ENCODE data around the gene NLK. TPM values are rescaled to one million over a fixed set of nuclear protein-coding genes. Genes with fewer than 3 reads are reported as not detected.
"Not testable (repeated sequence)": the region's sequence is repeated elsewhere in the genome, so short reads cannot be mapped to it uniquely, and the experiment has no call there.

NLK gene
- total RNA-seq, 2 experiments from 2014 or later = 8.7 to 8.8 TPM

GRCh38 chr17:28232966-28233870, 190.7 kb downstream of the NLK start:
- not testable (repeated sequence) for DNase-seq; H3K27ac Mint-ChIP-seq; H3K36me3 Mint-ChIP-seq (ENCODE audit: low read depth); H3K4me1 Mint-ChIP-seq (ENCODE audit: low read depth); H3K9me3 Mint-ChIP-seq; H3K4me3 Mint-ChIP-seq
- peaks cover 27% of the 10 kb centered on the region for H3K27me3 Mint-ChIP-seq (ENCODE audit: low read depth)
- intact Hi-C loops (cut with micrococcal nuclease) = loop anchor here (2.0 to 5.0 kb wide), 2 partner anchors 84 to 184 kb away; partner anchors contain the start of gene TMEM97
- CTCF ChIA-PET = interaction anchor here (0.6 to 1.9 kb wide), 11 partner anchors 14 to 184 kb away, joined by 3 to 7 read pairs (median 4); partner anchors contain the start of gene TNFAIP1

DNA sequence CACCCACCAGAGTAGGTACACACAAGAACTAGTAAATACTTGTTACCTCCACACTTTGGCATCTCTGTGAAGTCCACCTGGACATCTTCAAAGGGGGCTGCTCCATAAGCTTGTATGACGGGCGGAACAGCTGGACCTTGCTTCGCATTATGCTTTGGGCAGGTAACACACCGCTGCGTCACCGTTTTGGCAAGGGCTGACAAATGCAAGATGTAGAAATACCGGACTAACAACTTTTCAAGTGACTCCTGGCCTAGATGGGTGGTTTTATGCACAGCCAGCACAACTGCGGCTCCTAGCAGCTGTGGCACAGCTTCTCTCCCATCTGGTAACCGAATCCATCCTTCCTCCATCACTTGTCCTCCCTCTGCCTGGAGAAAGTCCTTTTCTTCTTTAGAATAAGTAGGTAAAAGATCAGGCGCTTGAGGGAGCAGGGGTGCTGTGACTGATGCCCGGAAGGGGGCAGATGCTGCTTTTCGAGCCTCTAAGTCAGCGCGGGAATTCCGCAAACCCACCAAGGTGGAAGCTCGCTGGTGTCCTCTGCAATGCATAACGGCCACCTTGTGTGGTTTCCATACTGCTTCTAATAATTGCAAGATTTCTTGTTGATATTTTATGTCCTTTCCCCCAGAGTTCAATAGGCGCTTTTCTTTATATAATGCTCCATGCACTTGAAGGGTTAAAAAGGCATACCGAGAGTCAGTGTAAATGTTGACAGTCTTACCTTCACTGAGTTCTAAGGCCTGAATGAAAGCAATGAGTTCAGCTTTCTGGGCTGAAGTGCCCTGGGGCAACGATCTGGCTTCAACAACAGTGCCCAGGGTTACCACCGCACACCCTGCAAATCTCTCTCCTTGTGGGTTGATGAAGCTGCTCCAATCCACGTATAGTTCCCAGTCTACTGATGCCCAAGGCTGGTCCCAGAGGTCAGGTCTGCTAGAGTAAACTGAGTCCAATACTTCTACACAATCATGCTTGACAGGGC, 191.7 kb downstream of the NLK start:
- H3K36me3 Mint-ChIP-seq (ENCODE audit: low read depth) = not testable (repeated sequence)

GRCh38 chr17:28235066-28235700, 192.7 kb downstream of the NLK start:
- H3K27ac Mint-ChIP-seq; H3K4me3 Mint-ChIP-seq; DNase-seq; intact Hi-C loops (cut with micrococcal nuclease); H3K9me3 Mint-ChIP-seq; H3K36me3 Mint-ChIP-seq (ENCODE audit: low read depth); H3K4me1 Mint-ChIP-seq (ENCODE audit: low read depth): not testable (repeated sequence)
- peaks cover 12% of the 10 kb centered on the region for H3K27me3 Mint-ChIP-seq (ENCODE audit: low read depth)
- CTCF ChIA-PET = interaction anchor here (0.6 to 1.1 kb wide), 4 partner anchors 16 to 182 kb away, joined by 3 to 5 read pairs (median 4); no protein-coding TSS in a partner anchor

More for the DNA sequence above, 191.7 kb downstream of the NLK start:
- H3K4me3 Mint-ChIP-seq; DNase-seq; H3K27ac Mint-ChIP-seq; H3K4me1 Mint-ChIP-seq (ENCODE audit: low read depth); H3K9me3 Mint-ChIP-seq: not testable (repeated sequence)
- CTCF ChIA-PET = interaction anchor here (0.6 to 1.9 kb wide), 11 partner anchors 13 to 183 kb away, joined by 3 to 7 read pairs (median 4); partner anchors contain the start of gene TNFAIP1
- intact Hi-C loops (cut with micrococcal nuclease) = loop anchor here (2.0 to 5.0 kb wide), 2 partner anchors 83 to 183 kb away; partner anchors contain the start of gene TMEM97
- peaks cover 20% of the 10 kb centered on the region for H3K27me3 Mint-ChIP-seq (ENCODE audit: low read depth)

DNA sequence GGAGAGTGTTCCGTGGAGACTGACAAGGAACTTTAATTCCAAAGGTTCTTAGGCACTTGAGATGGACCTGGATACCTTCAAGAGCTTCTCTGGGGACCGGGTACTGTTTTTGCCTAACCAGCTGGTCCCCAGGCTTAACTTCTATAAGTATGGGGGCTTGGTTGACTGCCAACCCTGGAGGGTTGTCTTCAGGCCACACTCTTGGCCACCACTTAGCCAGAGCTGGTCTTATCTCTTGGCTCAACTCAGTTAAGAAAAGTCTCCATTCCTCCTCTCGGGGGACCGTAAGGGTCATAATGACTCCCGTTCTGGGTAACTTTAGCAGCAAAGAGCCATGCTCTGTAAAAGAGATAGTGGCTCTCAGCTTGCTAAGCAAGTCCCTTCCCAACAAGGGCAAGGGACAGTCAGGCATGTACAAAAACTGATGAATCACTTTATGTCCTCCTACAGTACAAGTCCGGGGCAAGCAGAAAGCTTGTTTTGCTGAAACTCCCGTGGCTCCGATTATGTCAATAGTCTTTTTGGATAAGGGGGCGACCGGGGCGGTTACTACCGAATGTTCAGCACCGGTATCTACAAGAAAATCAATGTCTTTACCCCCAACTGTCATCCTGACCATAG, 193.7 kb downstream of the NLK start:
- H3K27ac Mint-ChIP-seq; intact Hi-C loops (cut with micrococcal nuclease): not testable (repeated sequence)
- CTCF ChIA-PET = interaction anchor here (1.1 kb wide), 1 partner anchor 14 kb away, joined by 5 read pairs; no protein-coding TSS in a partner anchor

GRCh38 chr17:28238547-28239270, 196.2 kb downstream of the NLK start:
- H3K9me3 Mint-ChIP-seq; H3K27ac Mint-ChIP-seq; CTCF ChIA-PET; DNase-seq; intact Hi-C loops (cut with micrococcal nuclease); H3K27me3 Mint-ChIP-seq (ENCODE audit: low read depth); H3K4me3 Mint-ChIP-seq; H3K4me1 Mint-ChIP-seq (ENCODE audit: low read depth); H3K36me3 Mint-ChIP-seq (ENCODE audit: low read depth): not testable (repeated sequence)

More for the DNA sequence above, 193.7 kb downstream of the NLK start:
- not testable (repeated sequence) for H3K9me3 Mint-ChIP-seq; H3K27me3 Mint-ChIP-seq (ENCODE audit: low read depth); DNase-seq; H3K36me3 Mint-ChIP-seq (ENCODE audit: low read depth); H3K4me3 Mint-ChIP-seq; H3K4me1 Mint-ChIP-seq (ENCODE audit: low read depth)

GRCh38 chr17:28239271-28239624, 196.8 kb downstream of the NLK start:
- Mint-ChIP-seq H3K27ac (no peak overlapping the region), H3K4me3 (no peak overlapping the region), H3K36me3 (ENCODE audit: low read depth) (no peaks in the 10 kb centered on the region), H3K27me3 (ENCODE audit: low read depth) (no peaks in the 10 kb centered on the region), H3K9me3 (no peaks in the 10 kb centered on the region), H3K4me1 (ENCODE audit: low read depth) (no peaks in the 10 kb centered on the region)
- intact Hi-C loops (cut with micrococcal nuclease) = no loop called here
- CTCF ChIA-PET = interaction anchor here (1.5 kb wide), 1 partner anchor 117 kb away, joined by 5 read pairs; the partner anchor contains the start of gene POLDIP2
- DNase-seq = no peak

GRCh38 chr17:28240688-28241340, 198.3 kb downstream of the NLK start:
- Mint-ChIP-seq H3K27me3 (ENCODE audit: low read depth) (no peaks in the 10 kb centered on the region), H3K4me1 (ENCODE audit: low read depth) (no peaks in the 10 kb centered on the region), H3K27ac (no peak overlapping the region), H3K4me3 (no peak overlapping the region), H3K9me3 (no peaks in the 10 kb centered on the region), H3K36me3 (ENCODE audit: low read depth) (no peaks in the 10 kb centered on the region)
- CTCF ChIA-PET = interaction anchor here (0.6 to 1.5 kb wide), 2 partner anchors 68 to 116 kb away, joined by 3 to 5 read pairs; partner anchors contain the start of gene POLDIP2
- DNase-seq = no peak
- intact Hi-C loops (cut with micrococcal nuclease) = no loop called here

DNA sequence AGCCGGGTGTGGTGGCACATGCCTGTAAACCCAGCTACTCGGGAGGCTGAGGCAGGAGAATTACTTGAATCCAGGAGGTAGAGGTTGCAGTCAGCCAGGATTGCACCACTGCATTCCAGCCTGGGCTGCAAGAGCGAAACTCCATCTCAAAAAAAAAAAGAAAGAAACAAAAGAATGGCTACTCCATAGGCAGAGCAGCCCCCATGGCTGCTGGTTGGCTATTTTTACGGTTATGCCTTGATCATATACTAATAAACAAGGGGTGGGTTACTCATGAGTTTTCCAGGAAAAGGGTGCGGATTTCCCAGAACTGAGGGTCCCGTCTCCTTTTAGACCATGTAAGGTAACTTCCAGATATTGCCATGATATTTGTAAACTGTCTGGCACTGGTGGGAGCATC, 200.3 kb downstream of the NLK start:
- H3K9me3 Mint-ChIP-seq = no peaks in the 10 kb centered on the region
- H3K4me3 Mint-ChIP-seq = no peak overlapping the region
- intact Hi-C loops (cut with micrococcal nuclease) = no loop called here
- no peaks in the 10 kb centered on the region for H3K27me3 Mint-ChIP-seq (ENCODE audit: low read depth)
- H3K27ac Mint-ChIP-seq = no peak overlapping the region
- CTCF ChIA-PET = interaction anchor here (1.3 kb wide), 1 partner anchor 9 kb away, joined by 4 read pairs; no protein-coding TSS in a partner anchor
- no peaks in the 10 kb centered on the region for H3K4me1 Mint-ChIP-seq (ENCODE audit: low read depth)
- H3K36me3 Mint-ChIP-seq (ENCODE audit: low read depth) = no peaks in the 10 kb centered on the region
- DNase-seq = no peak

DNA sequence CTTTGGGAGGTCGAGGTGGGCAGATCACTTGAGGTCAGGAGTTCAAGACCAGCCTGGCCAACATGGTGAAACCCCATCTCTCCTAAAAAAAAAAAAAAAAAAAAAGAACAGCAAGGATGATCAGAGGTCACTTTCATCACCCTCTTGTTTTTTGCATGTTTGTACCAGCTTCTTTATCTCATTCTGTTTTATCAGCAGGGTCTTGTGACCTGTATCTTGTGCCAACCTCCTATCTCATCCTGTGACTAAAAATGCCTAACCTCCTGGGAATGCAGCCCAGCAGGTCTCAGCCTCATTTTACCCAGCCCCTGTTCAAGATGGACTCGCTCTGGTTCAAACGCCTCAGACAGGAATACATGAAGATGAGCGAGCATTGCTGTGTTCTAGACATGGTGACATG, 200.8 kb downstream of the NLK start:
- H3K27me3 Mint-ChIP-seq (ENCODE audit: low read depth); H3K4me1 Mint-ChIP-seq (ENCODE audit: low read depth); intact Hi-C loops (cut with micrococcal nuclease); H3K9me3 Mint-ChIP-seq; DNase-seq; H3K4me3 Mint-ChIP-seq; H3K27ac Mint-ChIP-seq; H3K36me3 Mint-ChIP-seq (ENCODE audit: low read depth): not testable (repeated sequence)
- CTCF ChIA-PET = interaction anchor here (1.3 kb wide), 1 partner anchor 8 kb away, joined by 4 read pairs; no protein-coding TSS in a partner anchor

DNA sequence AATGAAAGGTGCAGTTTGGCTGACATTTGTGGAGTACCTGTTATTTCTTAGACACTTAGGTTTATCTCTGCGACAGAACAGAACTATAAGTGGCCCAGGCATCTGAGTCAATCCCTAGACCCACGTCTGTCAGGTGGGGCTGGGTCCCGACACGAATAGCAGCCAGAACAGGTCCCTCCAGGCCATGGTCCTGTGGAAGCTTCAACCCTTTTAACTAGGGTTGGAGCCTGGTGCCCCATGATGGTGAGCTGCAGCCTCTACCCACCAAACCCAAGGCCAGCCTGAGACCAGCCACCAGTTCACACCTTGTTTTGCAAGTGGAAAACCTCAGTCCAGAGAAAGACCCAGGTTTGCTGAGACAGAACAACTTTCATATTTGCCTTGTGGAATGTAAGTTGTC, 202.0 kb downstream of the NLK start:
- no peaks in the 10 kb centered on the region for H3K4me1 Mint-ChIP-seq (ENCODE audit: low read depth)
- intact Hi-C loops (cut with micrococcal nuclease) = no loop called here
- CTCF ChIA-PET = interaction anchor here (0.6 kb wide), 1 partner anchor 76 kb away, joined by 3 read pairs; no protein-coding TSS in a partner anchor
- H3K36me3 Mint-ChIP-seq (ENCODE audit: low read depth) = no peaks in the 10 kb centered on the region
- no peak overlapping the region for H3K27ac Mint-ChIP-seq
- no peak overlapping the region for H3K4me3 Mint-ChIP-seq
- DNase-seq = no peak
- H3K27me3 Mint-ChIP-seq (ENCODE audit: low read depth) = no peaks in the 10 kb centered on the region
- H3K9me3 Mint-ChIP-seq = no peaks in the 10 kb centered on the region

Data from activated naive CD4-positive, alpha-beta T cell treated with anti-CD3 and anti-CD28 coated beads for 36 hours (primary cell).